Activated effector memory CD4-positive, alpha-beta T cell treated with anti-CD3 and anti-CD28 coated beads, Interleukin-2, amount 50 U/mL, for 16 hours (primary cell): Measurements from ENCODE around the gene FLVCR2.

Experiments used
- DNase-seq: peaks from one replicate; pipeline ENCODE4 v3.0.0-alpha.2; 2020

The FLVCR2 gene

GRCh38 chr14:75636100-75636692 is 57.8 kb downstream of the FLVCR2 start:
- no peak for DNase-seq

GRCh38 chr14:75640876-75641275 is 62.5 kb downstream of the FLVCR2 start:
- no peak for DNase-seq

- DNase-seq, result no peak
Measured at GRCh38 chr14:75643985-75644384, 65.6 kb downstream of the FLVCR2 start.

- DNase-seq, result no peak
Measured at GRCh38 chr14:75645056-75645455, 66.6 kb downstream of the FLVCR2 start.

- DNase-seq, result no peak
Measured at GRCh38 chr14:75646762-75647161, 68.3 kb downstream of the FLVCR2 start.

GRCh38 chr14:75647640-75648039 is 69.2 kb downstream of the FLVCR2 start:
- no peak for DNase-seq

GRCh38 chr14:75648066-75648838 is 69.8 kb downstream of the FLVCR2 start:
- no peak for DNase-seq

GRCh38 chr14:75649337-75649736 is 70.9 kb downstream of the FLVCR2 start:
- DNase-seq, result no peak

GRCh38 chr14:75649773-75650172 is 71.4 kb downstream of the FLVCR2 start:
- DNase-seq, result no peak

GRCh38 chr14:75650253-75651058 is 72.0 kb downstream of the FLVCR2 start:
- no peak for DNase-seq

GRCh38 chr14:75653563-75653962 is 75.1 kb downstream of the FLVCR2 start:
- DNase-seq, result no peak

GRCh38 chr14:75654127-75654732 is 75.8 kb downstream of the FLVCR2 start:
- DNase-seq, result peak; percentile 93

- DNase-seq, result no peak
Measured at GRCh38 chr14:75655235-75655634, 76.8 kb downstream of the FLVCR2 start.

- no peak for DNase-seq
Measured at GRCh38 chr14:75657331-75657730, 78.9 kb downstream of the FLVCR2 start.

- DNase-seq, result no peak
Measured at GRCh38 chr14:75658957-75659356, 80.5 kb downstream of the FLVCR2 start.

- DNase-seq, result no peak
Measured at GRCh38 chr14:75660238-75660629, 81.8 kb downstream of the FLVCR2 start.

GRCh38 chr14:75660630-75661498 is 82.4 kb downstream of the FLVCR2 start, which contains the start of the genes ERG28 and TTLL5:
Gene ERG28 (minus strand): TSS chr14:75660876. CDS start chr14:75657502, 3,374 bp downstream.
Gene TTLL5 (plus strand): TSS chr14:75661246. CDS start chr14:75663150, 1,904 bp downstream.
- DNase-seq, result peak; percentile 99

GRCh38 chr14:75661499-75661814 is 83.0 kb downstream of the FLVCR2 start:
- DNase-seq, result no peak

GRCh38 chr14:75662966-75663365 is 84.5 kb downstream of the FLVCR2 start:
- DNase-seq, result no peak

GRCh38 chr14:75667099-75667765 is 88.8 kb downstream of the FLVCR2 start:
- DNase-seq, result no peak

- no peak for DNase-seq
Measured at GRCh38 chr14:75672605-75673192, 94.3 kb downstream of the FLVCR2 start.
